HG03378 (cell line): ENCODE data around the gene TMEM140.
"Not testable (repeated sequence)": the region's sequence is repeated elsewhere in the genome, so short reads cannot be mapped to it uniquely, and the experiment has no call there.

Source experiments
- ATAC-seq: cut with Tn5 transposase; IDR thresholded peaks from one replicate; pipeline ENCODE4 v1.9.1; 2021; ENCODE audit warnings: mild to moderate bottlenecking, moderate library complexity; ENCODE audit not compliant: unreplicated experiment

Gene TMEM140

GRCh38 chr7:135211946-135212685 lies 64.2 kb downstream of the TMEM140 start:
- ATAC-seq, result not testable (repeated sequence)

GRCh38 chr7:135213831-135214230 lies 66.0 kb downstream of the TMEM140 start:
- no peak for ATAC-seq

GRCh38 chr7:135215180-135215579 lies 67.3 kb downstream of the TMEM140 start:
- ATAC-seq, result no peak

GRCh38 chr7:135215698-135216097 lies 67.8 kb downstream of the TMEM140 start:
- no peak for ATAC-seq
